Upper lobe of left lung (tissue), 6 donors: ENCODE measurements around the gene CYP19A1. TPM values are rescaled to one million over a fixed set of nuclear protein-coding genes. Genes with fewer than 3 reads are reported as not detected.

Experiments
- ATAC-seq, 2 donors: fragments of 200-7000 bp; cut with Tn5 transposase; one replicate each; pipeline ENCODE4 v1.9.1; 2022; ENCODE audit warnings: mild to moderate bottlenecking in 2 of 2, moderate library complexity in 2 of 2; ENCODE audit not compliant: low FRiP score in 2 of 2
- DNase-seq, 2 donors: peaks; one replicate each; pipeline ENCODE4 v3.0.0-alpha.2; 2019 to 2020
- H3K27ac ChIP-seq, 4 donors: fragments of 200-600 bp; sonication (generic); one replicate each; pipeline ENCODE4 v1.5.1; 2016 to 2019
- H3K27me3 ChIP-seq, 4 donors: fragments of 200-600 bp; sonication (generic); one replicate each; pipeline ENCODE4 v1.5.1; 2017 to 2019
- H3K36me3 ChIP-seq, 4 donors: fragments of 200-600 bp; sonication (generic); one replicate each; pipeline ENCODE4 v1.5.1; 2016 to 2019
- H3K4me1 ChIP-seq, 4 donors: fragments of 200-600 bp; sonication (generic); one replicate each; pipeline ENCODE4 v1.5.1; 2018 to 2019
- H3K4me3 ChIP-seq, 4 donors: fragments of 200-600 bp; sonication (generic); one replicate each; pipeline ENCODE4 v1.5.1; 2017 to 2019; ENCODE audit warnings: mild to moderate bottlenecking in 2 of 4, moderate library complexity in 1 of 4
- H3K9me3 ChIP-seq, 4 donors: fragments of 200-600 bp; sonication (generic); one replicate each; pipeline ENCODE4 v1.5.1; 2018 to 2019
- CTCF ChIP-seq, 6 experiments: fragments of 450-650 bp in 4 of 6; fragments of 200-600 bp in 2 of 6; sonication (generic) in 2 of 6; IDR thresholded peaks; one replicate each; pipeline ENCODE4 v1.5.1; 2016 to 2019; ENCODE audit warnings: antibody characterized with exemption in 6 of 6
- EP300 ChIP-seq, 4 donors: sonication (generic); formaldehyde crosslinking; IDR thresholded peaks; one replicate each; pipeline ENCODE4 v1.5.1; 2017; ENCODE audit warnings: antibody characterized with exemption in 4 of 4, control low read depth in 2 of 4
- POLR2A ChIP-seq, 4 donors: fragments of 450-650 bp; IDR thresholded peaks; one replicate each; pipeline ENCODE4 v1.5.1; 2016 to 2017; ENCODE audit warnings: antibody characterized with exemption in 4 of 4, mild to moderate bottlenecking in 2 of 4
- POLR2AphosphoS5 ChIP-seq, 2 donors: sonication (generic); formaldehyde crosslinking; IDR thresholded peaks; one replicate each; pipeline ENCODE4 v1.5.1; 2017; ENCODE audit warnings: antibody characterized with exemption in 2 of 2
- WGBS, 2 donors: methylation state at CpG; one replicate each; pipeline ENCODE4 v1.1.5; 2017 to 2018; 5-methylcytosine and 5-hydroxymethylcytosine counted together
- total RNA-seq, 6 donors: library from RNA; depleted of rRNA in 4 of 6; stranded (reverse); fragments of >200 nt in 4 of 6; gene quantifications; one replicate each; pipeline versions ENCODE4 v1.1.0 to v1.2.1, GENCODE V29; 2016 to 2021
- donor health status: DM: no; HTN: no; CAD: no; lungs with moderate emphysema.
- donor health status: DM: no; HTN: yes; CAD: no; lungs with severe emphysema.

Gene CYP19A1
- total RNA-seq, 6 donors from 2014 or later, result 0.52 to 8.4 (median 1.0) TPM; not detected in 2

- ATAC-seq (peak; percentile 16 to 50), DNase-seq (peak in 1 of 2 donors; percentile 38)
- whole genome bisulfite sequencing, 2 donors, result 35 to 36% methylated on average over 3 of the region's 3 CpGs
- H3K4me3 ChIP-seq, result no peak overlapping the region
- H3K4me1 ChIP-seq, result peaks cover 0 to 9% (median 4%) of the 10 kb centered on the region in 4 donors
- H3K36me3 ChIP-seq, result no peaks in the 10 kb centered on the region
- H3K27ac ChIP-seq, result peak overlapping the region in 1 of 4 donors; percentile 32
- TF ChIP-seq POLR2AphosphoS5 (IDR thresholded peaks at IDR 0.05) (no peak), CTCF (IDR thresholded peaks at IDR 0.05) (no peak), EP300 (IDR thresholded peaks at IDR 0.05) (no peak), POLR2A (IDR thresholded peaks at IDR 0.05) (no peak)
- H3K27me3 ChIP-seq, result no peaks in the 10 kb centered on the region
- H3K9me3 ChIP-seq, result no peaks in the 10 kb centered on the region
Measured at GRCh38 chr15:51227940-51228732, 110.3 kb downstream of the CYP19A1 start.

GRCh38 chr15:51226576-51227210 is 111.7 kb downstream of the CYP19A1 start:
- Histone ChIP-seq H3K27ac (no peak overlapping the region), H3K27me3 (no peaks in the 10 kb centered on the region), H3K4me1 (peaks cover 0 to 9% (median 4%) of the 10 kb centered on the region in 4 donors), H3K36me3 (no peaks in the 10 kb centered on the region), H3K9me3 (no peaks in the 10 kb centered on the region), H3K4me3 (no peak overlapping the region)
- no peak for ATAC-seq
- no peak for DNase-seq
- 71 to 80% methylated on average over 6 of the region's 6 CpGs for WGBS, 2 donors
- TF ChIP-seq EP300 (IDR thresholded peaks at IDR 0.05), result no peak
- no peak for TF ChIP-seq CTCF (IDR thresholded peaks at IDR 0.05)
- TF ChIP-seq POLR2AphosphoS5 (IDR thresholded peaks at IDR 0.05), result no peak
- TF ChIP-seq POLR2A (IDR thresholded peaks at IDR 0.05), result no peak

GRCh38 chr15:51224428-51224827 is 114.0 kb downstream of the CYP19A1 start:
- no peaks in the 10 kb centered on the region for H3K9me3 ChIP-seq
- DNase-seq, result no peak
- ATAC-seq, result no peak
- H3K27me3 ChIP-seq, result no peaks in the 10 kb centered on the region
- no peak for TF ChIP-seq POLR2A (IDR thresholded peaks at IDR 0.05)
- TF ChIP-seq EP300 (IDR thresholded peaks at IDR 0.05), result no peak
- no peak for TF ChIP-seq CTCF (IDR thresholded peaks at IDR 0.05)
- no peak for TF ChIP-seq POLR2AphosphoS5 (IDR thresholded peaks at IDR 0.05)
- H3K4me3 ChIP-seq, result no peak overlapping the region
- H3K27ac ChIP-seq, result no peak overlapping the region
- no peaks in the 10 kb centered on the region for H3K36me3 ChIP-seq
- peaks cover 0 to 9% (median 4%) of the 10 kb centered on the region in 4 donors for H3K4me1 ChIP-seq

GRCh38 chr15:51223771-51224229 is 114.6 kb downstream of the CYP19A1 start:
- TF ChIP-seq POLR2AphosphoS5 (IDR thresholded peaks at IDR 0.05) (no peak), CTCF (IDR thresholded peaks at IDR 0.05) (no peak), EP300 (IDR thresholded peaks at IDR 0.05) (no peak), POLR2A (IDR thresholded peaks at IDR 0.05) (no peak)
- WGBS, 2 donors, result 45 to 61% methylated on average over 3 of the region's 3 CpGs

More at GRCh38 chr15:51223771-51224229, 114.6 kb downstream of the CYP19A1 start:
- peak overlapping the region in 1 of 4 donors; percentile 28 for H3K27ac ChIP-seq
- no peaks in the 10 kb centered on the region for H3K27me3 ChIP-seq
- H3K9me3 ChIP-seq, result no peaks in the 10 kb centered on the region
- peak in 1 of 2 donors; percentile 29 for DNase-seq
- ATAC-seq, result peak; percentile 46 to 52
- H3K4me1 ChIP-seq, result peaks cover 0 to 9% (median 4%) of the 10 kb centered on the region in 4 donors
- no peak overlapping the region for H3K4me3 ChIP-seq
- no peaks in the 10 kb centered on the region for H3K36me3 ChIP-seq
